Measurements from ENCODE around the gene BTNL2. TPM values are rescaled to one million over a fixed set of nuclear protein-coding genes. Genes with fewer than 3 reads are reported as not detected.
A peak's percentile ranks its signal among the peaks of the same experiment; 100 is the strongest.

Gene BTNL2
- total and polyA plus RNA-seq, 9 of the 15 experiments (the other 6 are each of a cell fraction or from before 2014, with no cell fraction given), result not detected

- Histone ChIP-seq H4K20me1 (replicated peaks; ENCODE audit: control insufficient read depth, insufficient read depth, low read length) (no peaks in the 10 kb centered on the region), H3K4me3 (no peak overlapping the region), H3K9me3 (replicated peaks; ENCODE audit: control insufficient read depth, insufficient read depth, low read depth, low read length) (no peaks in the 10 kb centered on the region), H3K36me3 (ENCODE audit: control insufficient read depth, insufficient read depth, low read length) (no peaks in the 10 kb centered on the region), H3K4me1 (replicated peaks in 1 of 2; ENCODE audit: control insufficient read depth in 2 of 2, insufficient read depth in 2 of 2, low read length in 2 of 2) (no peaks in the 10 kb centered on the region), H3K9me1 (ENCODE audit: control insufficient read depth, insufficient read depth, low read length) (no peaks in the 10 kb centered on the region), H3K9ac (ENCODE audit: insufficient read depth in 1 of 2, low read depth in 2 of 2, low read length in 2 of 2) (no peak overlapping the region), H3K4me2 (ENCODE audit: insufficient read depth, low read length) (no peak overlapping the region), H3K27ac (ENCODE audit: extremely low read depth, low read depth, low read length) (no peak overlapping the region), H3K79me2 (ENCODE audit: control insufficient read depth, insufficient read depth, low read length) (no peaks in the 10 kb centered on the region), H3K27me3 (ENCODE audit: control insufficient read depth in 2 of 2, insufficient read depth in 2 of 2, low read length in 2 of 2) (peaks cover 0 to 2% of the 10 kb centered on the region in 2 experiments; a peak in 2 of 5 replicates), H2AFZ (ENCODE audit: low read depth, low read length) (no peak overlapping the region)
- FAIRE-seq, result no peak
- no peak for DNase-seq (ENCODE audit: extremely low read depth in 1 of 4, low spot score in 3 of 4)
- ChIA-PET CTCF (ENCODE audit: low intra/inter-chr PET ratio) (interaction anchor here (0.6 kb wide), 1 partner anchor 76 kb away, joined by 4 read pairs; no protein-coding TSS in a partner anchor), POLR2A (no interaction called here)
- intact Hi-C loops (cut with micrococcal nuclease), result no loop called here
- 0% methylated on average over 2 of the region's 2 CpGs for WGBS (ENCODE audit: insufficient coverage, low coverage, missing lambda C conversion rate)
- in situ Hi-C loops (cut with MboI), result no loop called here
- ATAC-seq, result no peak
- TF ChIP-seq SMAD3 (CRISPR knock-in tag; conservative IDR thresholded peaks at IDR 0.05) (no peak), RFX5 (IDR thresholded peaks at IDR 0.05; ENCODE audit: low read depth, low read length) (peak; percentile 94), AFF1 (IDR thresholded peaks at IDR 0.05; ENCODE audit: low read depth in 1 of 2, partially characterized antibody in 2 of 2) (no peak), CREB1 (IDR thresholded peaks at IDR 0.05) (no peak), CREB1 (CRISPR knock-in tag; IDR thresholded peaks at IDR 0.05) (0 out of 2 replicates have a peak, but pooled peaks have one; percentile 17), TCFL5 (CRISPR knock-in tag; conservative IDR thresholded peaks at IDR 0.05) (no peak), ZNF707 (CRISPR knock-in tag; conservative IDR thresholded peaks at IDR 0.05) (no peak), TEAD2 (tag; IDR thresholded peaks at IDR 0.05) (no peak)
- TF ChIP-seq, protein P1, sequence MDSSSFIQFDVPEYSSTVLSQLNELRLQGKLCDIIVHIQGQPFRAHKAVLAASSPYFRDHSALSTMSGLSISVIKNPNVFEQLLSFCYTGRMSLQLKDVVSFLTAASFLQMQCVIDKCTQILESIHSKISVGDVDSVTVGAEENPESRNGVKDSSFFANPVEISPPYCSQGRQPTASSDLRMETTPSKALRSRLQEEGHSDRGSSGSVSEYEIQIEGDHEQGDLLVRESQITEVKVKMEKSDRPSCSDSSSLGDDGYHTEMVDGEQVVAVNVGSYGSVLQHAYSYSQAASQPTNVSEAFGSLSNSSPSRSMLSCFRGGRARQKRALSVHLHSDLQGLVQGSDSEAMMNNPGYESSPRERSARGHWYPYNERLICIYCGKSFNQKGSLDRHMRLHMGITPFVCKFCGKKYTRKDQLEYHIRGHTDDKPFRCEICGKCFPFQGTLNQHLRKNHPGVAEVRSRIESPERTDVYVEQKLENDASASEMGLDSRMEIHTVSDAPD (CRISPR knock-in tag; IDR thresholded peaks at IDR 0.05), result no peak
- TF ChIP-seq, protein P2, sequence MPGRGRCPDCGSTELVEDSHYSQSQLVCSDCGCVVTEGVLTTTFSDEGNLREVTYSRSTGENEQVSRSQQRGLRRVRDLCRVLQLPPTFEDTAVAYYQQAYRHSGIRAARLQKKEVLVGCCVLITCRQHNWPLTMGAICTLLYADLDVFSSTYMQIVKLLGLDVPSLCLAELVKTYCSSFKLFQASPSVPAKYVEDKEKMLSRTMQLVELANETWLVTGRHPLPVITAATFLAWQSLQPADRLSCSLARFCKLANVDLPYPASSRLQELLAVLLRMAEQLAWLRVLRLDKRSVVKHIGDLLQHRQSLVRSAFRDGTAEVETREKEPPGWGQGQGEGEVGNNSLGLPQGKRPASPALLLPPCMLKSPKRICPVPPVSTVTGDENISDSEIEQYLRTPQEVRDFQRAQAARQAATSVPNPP (IDR thresholded peaks at IDR 0.05; ENCODE audit: borderline replicate concordance, insufficient read depth, insufficient read length), result no peak
- BruUV-seq (replicated peaks), result no TSS peak
Observed at GRCh38 chr6:32436995-32437836, 30.2 kb upstream of the BTNL2 start.
